NCI-H774 (cell line): Measurements from ENCODE around the gene STK39.
A peak's percentile ranks its signal among the peaks of the same experiment; 100 is the strongest.

Source experiments
- DNase-seq: peaks from one replicate; lab custom pipeline; 2025; lab: John Stamatoyannopoulos, UW

Gene STK39

GRCh38 chr2:168159754-168160585, 87.4 kb downstream of the STK39 start:
- no peak for DNase-seq

- DNase-seq, result no peak
Observed at GRCh38 chr2:168158586-168158985, 88.8 kb downstream of the STK39 start.

GRCh38 chr2:168157926-168158325, 89.5 kb downstream of the STK39 start:
- no peak for DNase-seq

- no peak for DNase-seq
Observed at GRCh38 chr2:168157070-168157469, 90.3 kb downstream of the STK39 start.

- no peak for DNase-seq
Observed at GRCh38 chr2:168156661-168157060, 90.7 kb downstream of the STK39 start.

GRCh38 chr2:168155680-168156079, 91.7 kb downstream of the STK39 start:
- DNase-seq, result no peak

GRCh38 chr2:168155046-168155445, 92.3 kb downstream of the STK39 start:
- DNase-seq, result no peak

- DNase-seq, result no peak
Observed at GRCh38 chr2:168152902-168153530, 94.4 kb downstream of the STK39 start.

GRCh38 chr2:168149986-168150385, 97.4 kb downstream of the STK39 start:
- no peak for DNase-seq

- DNase-seq, result no peak
Observed at GRCh38 chr2:168149150-168149974, 98.0 kb downstream of the STK39 start.

GRCh38 chr2:168147830-168148794, 99.3 kb downstream of the STK39 start:
- no peak for DNase-seq

GRCh38 chr2:168146892-168147810, 100.2 kb downstream of the STK39 start:
- DNase-seq, result no peak

- no peak for DNase-seq
Observed at GRCh38 chr2:168145426-168146310, 101.7 kb downstream of the STK39 start.

GRCh38 chr2:168145011-168145410, 102.4 kb downstream of the STK39 start:
- no peak for DNase-seq

- DNase-seq, result no peak
Observed at GRCh38 chr2:168143813-168144212, 103.6 kb downstream of the STK39 start.

GRCh38 chr2:168140892-168141291, 106.5 kb downstream of the STK39 start:
- DNase-seq, result no peak

- DNase-seq, result no peak
Observed at GRCh38 chr2:168139852-168140251, 107.5 kb downstream of the STK39 start.

GRCh38 chr2:168138901-168139300, 108.5 kb downstream of the STK39 start:
- DNase-seq, result peak; percentile 11

GRCh38 chr2:168138374-168138773, 109.0 kb downstream of the STK39 start:
- DNase-seq, result peak; percentile 2
